Suppressor macrophage (primary cell): ENCODE results near the gene ALDH6A1.
A peak's percentile ranks its signal among the peaks of the same experiment; 100 is the strongest.

Experiments used
- DNase-seq, 4 experiments: peaks; one replicate each; pipeline ENCODE4 v3.0.0-alpha.2; 2020 to 2022

ALDH6A1 gene

DNA sequence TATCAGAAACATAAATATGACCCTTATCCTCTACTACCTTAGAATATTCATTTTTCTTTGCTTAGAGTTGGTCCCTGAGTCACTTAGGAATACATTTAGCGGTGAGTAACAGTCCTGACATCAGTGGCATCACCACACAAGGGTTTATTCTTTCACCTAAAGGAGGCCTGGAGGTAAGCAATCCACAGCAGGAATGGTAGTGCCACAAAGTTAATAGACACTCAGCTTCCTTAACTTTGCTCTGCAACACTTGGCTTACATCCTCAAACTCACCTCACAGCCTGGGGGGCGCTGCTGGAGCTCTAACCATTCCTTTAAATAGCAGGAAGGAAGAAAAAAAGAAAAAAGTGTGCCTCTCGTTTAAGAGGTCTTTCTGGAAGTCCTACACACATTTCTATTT is 36.0 kb downstream of the ALDH6A1 start:
- peak in 1 of 4 experiments; percentile 23 for DNase-seq

DNA sequence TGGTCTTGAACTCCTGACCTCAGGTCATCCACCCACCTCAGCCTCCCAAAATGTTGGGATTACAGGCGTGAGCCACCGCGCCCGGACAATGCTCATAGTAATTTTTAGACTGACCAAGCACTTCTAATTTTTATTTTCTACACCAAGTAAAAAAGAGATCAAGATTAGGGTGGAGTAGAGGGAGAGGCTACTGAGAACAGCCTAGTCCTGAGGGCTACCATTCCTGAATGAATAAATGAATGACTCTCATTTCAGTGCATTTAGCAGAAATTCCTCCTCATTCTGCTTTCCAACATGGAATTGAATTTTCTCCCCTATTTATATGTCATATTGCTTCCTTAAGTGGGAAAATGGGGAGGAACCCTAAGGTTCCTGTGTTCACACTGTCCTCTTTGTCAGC is 38.7 kb downstream of the ALDH6A1 start:
- DNase-seq, result no peak

DNA sequence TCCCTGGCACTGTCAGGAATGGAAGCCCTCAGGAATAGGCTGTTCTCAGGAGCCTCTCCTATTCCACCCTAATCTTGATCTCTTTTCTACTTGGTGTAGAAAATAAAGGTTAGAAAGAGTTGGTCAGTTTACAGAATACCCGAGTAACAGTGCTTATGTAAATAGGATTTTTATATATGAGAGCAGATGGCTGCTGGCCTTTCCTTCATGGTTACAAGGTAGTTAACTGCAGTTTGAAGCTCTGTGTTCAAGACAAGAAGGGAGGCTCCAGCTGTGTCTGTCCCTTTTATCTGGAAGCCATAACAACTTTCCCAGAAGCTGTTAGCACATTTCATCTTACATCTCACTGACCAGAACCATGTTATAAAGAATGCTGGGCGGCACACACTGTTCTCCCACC is 42.0 kb downstream of the ALDH6A1 start:
- DNase-seq, result no peak

DNA sequence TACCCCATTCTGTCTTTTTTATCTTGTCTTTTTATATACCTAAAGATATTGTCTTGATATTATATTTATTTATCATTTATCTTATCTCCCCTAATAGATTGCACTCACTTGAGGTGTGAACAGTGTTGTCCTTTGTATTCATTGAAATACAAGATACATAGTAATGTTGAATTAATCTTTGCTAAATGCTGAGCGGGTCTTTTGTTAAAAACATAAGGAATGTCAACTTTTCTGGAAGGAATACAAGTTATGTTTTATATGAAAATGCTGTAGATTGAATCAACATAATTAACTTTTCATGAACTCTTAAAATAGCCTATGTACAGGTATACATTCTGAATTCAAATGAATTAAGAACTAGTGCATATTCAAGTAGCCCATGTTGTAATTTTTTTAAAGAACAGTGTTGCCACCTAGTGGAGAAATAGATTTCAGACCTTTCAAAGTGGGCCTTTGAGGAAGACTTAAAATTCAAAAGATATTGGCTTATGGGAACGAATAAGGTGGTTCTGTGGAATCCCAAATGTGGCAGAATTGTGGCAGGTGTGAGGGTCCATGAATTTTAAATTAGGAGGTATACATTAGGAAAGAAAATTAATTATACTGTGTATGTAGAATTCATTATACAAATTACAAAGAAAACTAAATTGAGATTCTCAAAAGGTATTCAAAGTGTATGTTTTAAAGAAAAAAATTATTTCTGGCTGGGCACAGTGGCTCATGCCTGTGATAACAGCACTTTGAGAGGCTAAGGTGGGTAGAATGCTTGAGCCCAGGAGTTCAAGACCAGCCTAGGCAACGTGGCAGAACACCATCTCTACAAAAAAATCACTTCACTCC is 46.0 kb downstream of the ALDH6A1 start:
- peak; percentile 31 to 76 (median 70) for DNase-seq

DNA sequence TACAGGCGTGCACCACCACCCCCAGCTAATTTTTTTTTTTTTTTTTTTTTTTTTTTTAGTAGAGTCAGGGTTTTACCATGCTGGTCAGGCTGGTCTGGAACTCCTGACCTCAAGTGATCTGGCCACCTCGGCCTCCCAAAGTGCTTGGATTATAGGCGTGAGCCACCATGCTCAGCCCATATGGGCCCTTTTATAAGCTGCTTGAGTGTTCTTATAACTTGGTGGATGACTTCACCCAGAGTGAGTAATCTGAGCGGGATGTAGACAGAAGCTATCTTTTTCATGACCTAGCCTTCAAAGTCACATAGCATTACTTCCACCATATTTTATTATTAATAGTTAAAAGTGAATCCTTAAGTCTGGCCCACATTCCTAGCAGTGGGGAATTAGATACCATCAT is 48.7 kb downstream of the ALDH6A1 start:
- peak in 1 of 4 experiments; percentile 15 for DNase-seq

DNA sequence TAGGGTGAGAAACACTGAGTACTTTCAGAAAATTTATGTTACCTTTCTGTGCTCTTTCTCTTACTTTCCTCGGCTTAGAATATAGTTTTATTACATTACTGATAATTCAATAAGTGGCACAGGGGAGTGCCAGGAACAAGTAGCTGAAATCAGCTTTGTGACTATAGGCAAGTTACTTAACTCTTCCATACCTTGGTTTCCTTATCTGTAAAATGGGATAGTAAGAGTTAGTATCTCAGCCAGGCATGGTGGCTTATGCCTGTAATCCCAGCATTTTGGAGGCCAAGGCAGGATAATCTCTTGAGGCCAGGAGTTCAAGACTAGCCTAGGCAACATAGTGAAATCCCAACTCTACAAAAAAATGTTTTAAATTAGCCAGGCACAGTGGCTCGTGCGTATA is 49.7 kb downstream of the ALDH6A1 start:
- DNase-seq, result no peak

DNA sequence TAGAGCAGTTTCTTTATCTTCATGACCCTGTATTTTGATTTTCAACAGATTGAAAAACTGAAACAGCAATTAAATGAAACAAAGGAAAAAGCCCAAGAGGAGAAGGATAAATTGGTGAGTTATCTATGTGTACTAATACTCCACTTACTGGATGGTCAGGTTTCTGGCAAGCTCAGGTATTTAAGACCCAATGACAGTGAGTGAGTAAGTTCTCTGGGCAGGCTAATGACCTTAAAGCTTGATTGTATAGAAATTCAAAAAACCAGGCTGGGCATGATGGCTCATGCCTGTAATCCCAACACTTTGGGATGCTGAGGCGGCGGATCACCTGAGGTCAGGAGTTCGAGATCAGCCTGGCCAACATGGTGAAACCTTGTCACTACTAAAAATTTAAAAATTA is 55.1 kb downstream of the ALDH6A1 start:
- DNase-seq, result no peak

DNA sequence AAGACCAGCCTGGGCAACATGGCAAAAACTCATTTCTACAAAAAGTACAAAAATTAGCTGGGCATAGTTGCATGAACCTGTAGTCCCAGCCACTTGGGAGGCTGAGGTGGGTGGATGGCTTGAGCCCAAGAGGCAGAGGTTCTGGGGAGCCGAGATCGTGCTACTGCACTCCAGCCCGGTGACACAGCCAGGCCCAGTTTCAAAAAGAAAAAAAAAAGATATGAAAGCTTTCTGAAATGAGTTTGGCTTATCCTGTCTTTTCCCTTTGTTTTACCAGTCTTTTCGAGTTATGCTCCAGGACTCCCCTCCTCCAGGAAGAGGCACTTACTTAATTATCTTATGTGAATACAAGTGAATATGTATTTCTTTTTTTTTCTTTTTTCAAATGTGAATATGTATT is 61.9 kb downstream of the ALDH6A1 start:
- no peak for DNase-seq

DNA sequence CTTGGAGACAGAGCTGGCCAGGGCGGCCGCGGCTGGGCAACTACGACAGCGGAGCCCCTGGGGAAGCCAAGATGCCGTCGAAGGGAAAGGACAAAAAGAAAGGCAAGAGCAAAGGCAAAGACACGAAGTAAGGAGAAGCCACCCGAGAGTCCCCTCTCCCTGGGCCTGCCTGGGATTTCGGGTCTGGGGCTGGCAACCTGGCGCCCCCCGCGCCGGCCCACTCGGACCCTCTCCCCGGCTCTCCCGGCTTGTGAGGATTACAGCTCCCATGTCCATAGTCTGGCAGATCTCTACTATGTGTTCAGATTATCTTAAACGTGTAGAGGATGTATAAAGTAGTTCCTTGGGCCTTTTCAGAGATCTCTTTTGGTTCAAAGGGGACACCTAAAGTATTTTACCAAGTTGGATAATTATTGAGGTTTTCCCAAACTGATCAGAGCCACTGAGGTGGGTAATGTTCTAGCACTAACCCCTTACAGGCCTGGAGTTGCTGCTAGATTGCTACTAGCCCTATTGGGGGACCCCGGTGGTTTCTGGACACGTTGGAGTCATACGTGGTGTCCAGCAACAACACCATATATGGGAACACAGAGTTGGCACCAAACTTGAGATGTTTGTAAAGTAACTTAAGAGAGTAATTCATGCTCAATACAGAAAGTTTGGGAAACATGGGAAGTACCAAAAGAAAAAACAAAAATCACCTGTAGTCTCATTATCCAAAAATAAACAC is 64.7 kb downstream of the ALDH6A1 start:
- DNase-seq, result no peak

DNA sequence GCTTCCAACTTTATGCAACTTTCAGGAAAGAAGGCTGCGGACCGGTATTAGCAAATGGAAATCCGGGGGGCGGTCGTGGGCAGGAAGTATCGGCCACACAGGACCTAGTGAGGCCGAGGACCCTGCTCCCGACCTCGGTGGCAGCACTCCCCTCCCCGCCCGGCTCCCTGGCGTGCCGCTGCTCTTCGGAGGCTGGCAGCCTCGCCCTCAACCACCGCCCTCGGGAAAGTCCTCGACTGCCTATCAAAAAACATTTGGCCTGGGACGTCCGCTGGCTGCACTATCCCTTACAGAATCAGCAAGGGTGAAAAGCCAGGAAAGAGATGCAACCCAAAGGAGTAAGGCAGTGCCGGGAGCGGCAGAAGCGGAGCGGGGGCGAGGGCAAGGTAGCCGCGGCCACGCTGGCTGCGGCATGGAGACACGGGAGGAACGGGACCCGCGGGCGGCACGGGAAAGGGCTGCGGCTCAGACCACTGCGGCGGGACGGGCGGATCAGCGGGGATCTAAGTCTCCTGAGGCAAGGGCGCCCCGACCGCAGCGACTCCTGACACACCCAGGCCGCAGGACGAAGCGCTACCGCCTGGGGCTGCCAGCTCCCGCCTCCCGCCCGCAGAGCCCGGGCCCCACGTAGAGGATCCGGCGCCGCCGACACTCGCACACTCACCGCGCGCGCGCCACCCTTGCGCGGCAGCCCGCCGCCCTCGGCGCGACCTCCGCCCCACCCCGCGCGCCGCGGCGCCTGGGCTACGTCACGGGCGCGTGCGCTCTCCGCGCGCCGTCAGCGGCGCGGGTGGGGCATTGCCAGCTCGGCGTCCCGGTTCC is 65.5 kb downstream of the ALDH6A1 start, which contains the start of the genes BBOF1 and ENTPD5:
Gene BBOF1, plus strand, starts transcription at position 764 of the 822 bp plus-strand sequence. CDS start 130 bp downstream, outside the sequence.
Gene ENTPD5, minus strand, starts transcription at position 703 of the 822 bp plus-strand sequence. CDS start 31,186 bp downstream, outside the sequence.
- peak; percentile 95 to 98 (median 97) for DNase-seq

DNA sequence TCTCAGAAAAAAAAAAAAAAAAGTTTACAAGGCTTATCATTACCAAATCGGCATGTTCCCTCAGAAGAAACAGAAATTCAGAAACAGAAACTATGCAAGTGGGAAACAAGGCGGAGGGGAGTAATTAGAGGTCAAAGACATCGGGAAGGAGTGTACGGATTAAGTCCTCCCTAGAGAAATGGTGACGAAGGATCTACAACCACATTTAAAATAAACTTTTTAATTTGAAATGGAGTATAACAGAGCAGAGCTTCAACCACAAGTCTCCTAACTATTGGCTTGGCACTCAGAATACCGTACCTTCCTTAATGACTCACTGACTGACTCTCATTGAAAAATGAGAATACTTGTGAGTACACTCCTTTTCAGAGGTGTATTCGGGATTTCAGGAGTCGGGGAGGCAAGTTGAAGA is 66.1 kb downstream of the ALDH6A1 start:
- DNase-seq, result peak; percentile 9 to 43 (median 28)

DNA sequence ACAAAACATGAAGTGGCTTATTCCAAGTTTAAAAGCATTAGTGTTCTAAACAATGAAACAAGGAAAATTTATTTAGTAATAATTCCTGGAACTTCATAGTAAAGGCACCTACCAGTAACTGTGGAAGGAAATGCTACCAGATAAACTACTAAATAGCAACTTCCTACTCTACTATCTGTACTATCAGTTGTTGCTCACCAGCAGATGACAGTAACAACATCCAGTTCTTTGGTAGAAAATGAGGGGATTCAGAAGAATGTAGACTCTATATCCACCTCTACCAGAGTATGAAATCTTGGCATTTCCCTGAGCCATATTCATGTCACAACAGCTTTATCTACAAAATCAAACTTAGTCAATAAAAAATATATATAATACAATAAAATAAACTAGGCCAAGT is 68.3 kb downstream of the ALDH6A1 start:
- DNase-seq, result no peak

DNA sequence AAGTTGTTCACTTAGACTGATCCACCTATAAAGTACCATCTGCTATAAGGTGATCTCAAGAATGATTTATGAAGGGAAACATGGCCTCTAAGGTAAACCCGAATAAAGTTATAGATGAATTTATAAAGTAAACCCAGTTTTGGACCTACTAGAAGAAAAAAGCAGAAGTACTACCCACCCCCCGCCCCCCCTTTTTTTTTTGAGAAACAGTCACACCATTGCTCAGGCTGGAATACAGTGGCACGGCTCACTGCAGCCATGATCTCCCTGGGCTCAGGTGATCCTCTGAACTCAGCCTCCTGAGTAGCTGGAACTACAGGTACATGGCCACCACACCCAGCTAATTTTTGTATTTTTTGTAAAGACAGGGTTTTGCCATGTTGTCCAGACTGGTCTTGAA is 69.1 kb downstream of the ALDH6A1 start:
- peak in 1 of 4 experiments; percentile 8 for DNase-seq

DNA sequence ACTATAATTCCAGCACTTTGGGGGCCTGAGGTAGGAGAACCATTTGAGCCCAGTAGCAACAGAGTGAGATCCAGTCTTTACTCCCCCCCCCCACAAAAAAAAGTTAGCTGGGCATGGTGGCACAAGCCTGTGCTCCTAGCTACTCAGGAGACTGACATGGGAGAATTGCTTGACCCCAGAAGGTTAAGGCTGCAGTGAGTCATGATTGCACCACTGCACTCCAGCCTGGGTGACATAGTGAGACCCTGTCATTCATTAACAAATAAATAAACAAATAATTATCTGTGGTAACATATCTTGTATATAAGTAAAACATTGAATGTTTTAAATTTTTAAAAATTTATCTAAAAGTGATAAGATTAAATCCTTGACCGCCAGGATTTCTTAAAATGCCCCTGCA is 70.0 kb downstream of the ALDH6A1 start:
- peak in 2 of 4 experiments; percentile 13 to 36 for DNase-seq

DNA sequence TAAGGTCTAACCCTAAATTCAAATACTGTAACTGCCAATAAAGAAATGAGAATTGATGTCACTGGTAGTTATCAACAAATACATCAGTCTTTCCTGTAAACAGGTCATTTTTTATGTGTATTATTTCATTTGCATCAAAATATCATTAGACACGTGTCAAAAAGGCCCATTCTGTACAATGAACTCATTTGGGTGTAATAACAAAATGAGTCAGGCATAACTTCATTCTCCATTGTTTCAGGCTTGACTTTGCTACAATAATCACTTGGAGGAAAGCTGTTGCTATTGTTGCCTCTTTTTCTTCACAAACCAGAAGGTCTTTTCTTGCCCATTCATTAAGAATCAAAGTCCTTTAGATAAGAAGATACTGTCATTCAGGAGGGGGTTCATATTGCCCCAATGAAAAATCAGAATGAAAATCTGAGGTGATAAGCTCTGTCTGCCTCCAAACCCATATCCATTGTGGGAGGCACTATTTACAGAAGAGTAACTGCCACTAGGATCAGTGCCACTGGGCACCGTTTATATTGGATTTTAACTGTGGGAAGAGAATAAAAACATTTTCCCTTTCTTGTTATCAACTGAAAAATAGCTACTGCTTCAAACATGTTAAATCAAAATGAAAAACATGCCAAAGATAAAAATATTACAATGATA is 75.3 kb downstream of the ALDH6A1 start:
- no peak for DNase-seq
